Measurements from ENCODE around the gene ADAMTS2.
"Not testable (repeated sequence)": the region's sequence is repeated elsewhere in the genome, so short reads cannot be mapped to it uniquely, and the experiment has no call there.

ADAMTS2 gene

DNA sequence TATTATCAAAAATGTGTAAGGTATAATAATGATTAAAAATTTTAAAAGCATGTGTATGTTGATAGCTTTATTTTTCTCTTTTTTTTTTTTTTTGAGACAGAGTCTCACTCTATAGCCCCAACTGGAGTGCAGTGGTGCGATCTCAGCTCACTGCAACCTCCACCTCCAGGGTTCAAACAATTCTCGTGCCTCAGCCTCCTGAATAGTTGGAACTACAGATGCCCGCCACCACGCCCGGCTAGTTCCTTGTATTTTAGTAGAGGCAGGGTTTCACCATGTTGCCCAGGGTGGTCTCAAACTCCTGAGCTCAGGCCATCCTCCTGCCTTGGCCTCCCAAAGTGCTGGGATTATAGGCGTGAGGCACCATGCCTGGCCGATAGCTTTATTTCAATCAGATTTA is 20.9 kb downstream of the ADAMTS2 start:
- DNase-seq, result not testable (repeated sequence)

DNA sequence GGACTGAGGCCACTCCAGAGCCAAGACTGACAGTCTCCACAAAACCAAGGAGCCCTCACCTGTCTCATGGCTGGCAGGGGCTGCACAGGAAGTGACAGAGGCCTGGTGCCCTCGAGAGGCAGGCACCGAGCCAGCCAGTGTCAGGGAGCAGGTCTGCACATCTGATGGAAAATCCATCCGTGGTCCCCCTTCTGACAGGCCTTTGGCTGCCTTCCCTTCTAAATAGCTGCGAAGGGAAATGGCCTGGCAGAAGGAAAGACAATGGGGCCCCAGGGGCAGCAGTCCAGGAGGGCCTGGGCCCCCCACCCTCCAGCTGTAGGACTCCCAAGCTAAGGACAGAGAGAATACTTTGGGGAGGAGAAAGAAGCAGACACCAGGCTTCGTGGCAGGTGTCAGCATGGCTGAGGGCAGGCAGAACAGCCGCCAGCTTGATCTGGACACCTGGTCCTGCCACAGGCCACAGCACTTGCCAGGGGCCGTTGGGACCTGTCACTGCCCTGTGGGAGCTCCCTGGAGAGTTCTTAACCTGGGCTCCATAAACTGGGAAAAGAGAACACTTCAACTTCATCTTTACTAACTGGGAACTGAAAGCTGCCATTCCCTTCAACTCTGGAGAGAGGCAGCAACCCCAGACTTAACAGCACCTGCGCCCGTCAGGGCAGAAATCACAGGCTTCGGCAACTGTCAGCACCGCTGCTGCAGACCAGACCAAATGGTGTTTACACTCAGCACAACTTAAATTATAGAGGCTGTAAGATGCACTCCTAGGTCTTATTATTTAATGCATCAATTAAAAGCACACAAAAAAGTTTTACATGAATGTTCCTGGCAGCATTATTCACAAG is 22.0 kb downstream of the ADAMTS2 start:
- DNase-seq, result no peak

DNA sequence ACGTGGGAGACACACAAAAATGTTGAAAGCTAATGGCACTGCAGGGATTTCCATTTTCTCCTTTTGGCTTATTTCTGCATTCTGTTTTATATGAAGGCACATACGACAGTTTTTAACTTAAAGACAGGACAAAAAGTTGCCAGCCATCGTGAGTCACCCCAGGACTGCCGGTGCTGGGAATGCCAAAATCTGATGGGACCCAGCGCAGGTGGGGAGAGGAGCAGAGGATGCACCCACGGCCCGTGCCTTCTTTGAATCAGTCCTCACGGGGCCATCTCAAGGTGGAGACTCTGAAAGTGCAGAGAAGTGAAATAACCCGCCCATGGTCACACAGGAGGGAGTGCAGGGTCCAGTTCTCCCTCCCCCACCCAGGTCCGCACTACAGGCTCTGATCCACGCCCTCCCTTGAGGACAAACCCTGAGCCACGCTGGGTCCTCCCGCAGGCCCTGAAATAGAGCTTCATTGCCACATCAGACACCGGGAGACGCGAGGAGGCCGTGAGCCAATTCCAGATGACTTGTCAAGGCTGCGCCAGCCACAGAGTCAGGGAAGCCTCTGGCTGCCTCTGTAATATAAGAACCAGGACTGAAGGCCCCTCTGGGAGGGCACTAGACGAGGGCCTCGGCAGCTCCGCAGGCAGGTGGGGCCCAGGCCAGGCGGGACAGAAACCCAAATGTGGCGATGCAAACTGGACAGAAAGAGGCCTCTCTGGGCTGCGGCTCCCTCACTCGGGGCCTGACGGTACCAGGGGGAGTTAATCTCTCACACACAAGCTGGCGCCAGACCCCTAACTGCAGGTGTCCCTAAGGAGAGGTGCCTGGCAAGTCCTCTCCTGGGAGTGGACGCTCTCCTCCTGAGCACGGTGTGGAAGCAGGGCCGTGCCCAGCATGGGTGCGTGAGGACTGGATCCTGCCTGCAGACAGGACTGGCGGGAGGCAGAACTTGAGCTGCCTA is 22.9 kb downstream of the ADAMTS2 start:
- no peak for DNase-seq

DNA sequence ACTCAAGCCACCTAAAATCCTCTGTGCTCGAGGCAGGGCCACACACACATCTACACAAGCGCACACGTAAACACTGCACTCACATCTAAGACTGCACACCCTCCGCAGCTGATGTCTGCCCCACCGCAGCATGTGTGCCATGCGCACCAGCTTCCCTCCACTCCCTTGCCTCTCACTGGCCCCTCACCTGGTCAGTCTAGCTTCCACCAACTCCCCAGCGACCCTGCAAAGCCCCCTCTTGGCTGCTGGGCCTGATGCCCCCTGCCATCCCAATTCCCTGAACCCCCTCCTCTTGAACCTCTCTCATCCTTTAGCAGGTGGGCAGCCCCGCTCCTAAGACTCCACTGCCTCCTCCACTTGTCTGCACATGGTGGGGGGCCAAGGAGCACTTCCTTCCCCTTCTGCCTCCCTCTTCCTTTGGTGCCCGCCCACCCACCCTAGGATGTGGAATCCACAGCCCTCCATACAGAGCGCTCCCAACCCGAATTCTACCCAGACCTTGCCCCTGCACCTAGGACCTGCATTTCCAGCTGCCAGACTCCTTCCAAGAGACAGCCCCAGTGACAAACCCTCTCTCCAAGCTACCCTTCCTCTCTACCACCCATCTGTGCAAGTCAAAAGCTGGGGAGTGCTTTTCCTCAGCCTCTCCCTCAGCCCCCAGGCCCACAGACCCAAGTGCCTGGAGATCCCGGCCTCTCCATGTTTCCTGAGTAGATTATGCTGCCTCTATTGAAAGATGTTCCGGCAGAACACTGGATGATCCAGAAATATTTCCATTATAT is 23.9 kb downstream of the ADAMTS2 start:
- no peak for DNase-seq

DNA sequence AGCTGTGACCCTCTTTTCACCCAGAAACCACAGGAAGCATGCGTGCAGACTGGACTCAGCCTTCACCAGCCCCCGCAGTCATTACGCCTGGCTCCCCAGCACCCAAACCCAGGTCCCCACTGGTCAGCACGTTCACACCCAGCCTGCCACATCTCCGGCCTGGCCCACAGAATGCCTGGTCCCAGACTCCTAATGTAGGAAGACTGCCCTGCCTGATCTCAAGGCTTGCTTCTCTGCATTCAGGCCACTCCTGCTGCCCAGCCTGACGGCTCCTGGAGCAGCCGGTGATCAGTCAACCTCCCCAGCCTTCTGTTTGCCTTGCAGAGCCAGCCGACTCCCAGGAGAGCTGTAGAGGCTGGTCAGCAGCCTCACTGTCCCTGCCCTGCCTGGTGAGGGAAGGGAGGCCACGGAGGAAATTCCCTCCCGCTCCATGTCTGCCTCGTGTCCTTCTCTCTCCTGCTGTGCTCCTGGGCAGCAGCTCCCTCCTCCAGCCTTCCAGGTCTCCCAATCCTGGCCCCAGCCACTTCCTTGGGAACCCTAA is 25.4 kb downstream of the ADAMTS2 start:
- DNase-seq, result peak; percentile 49

DNA sequence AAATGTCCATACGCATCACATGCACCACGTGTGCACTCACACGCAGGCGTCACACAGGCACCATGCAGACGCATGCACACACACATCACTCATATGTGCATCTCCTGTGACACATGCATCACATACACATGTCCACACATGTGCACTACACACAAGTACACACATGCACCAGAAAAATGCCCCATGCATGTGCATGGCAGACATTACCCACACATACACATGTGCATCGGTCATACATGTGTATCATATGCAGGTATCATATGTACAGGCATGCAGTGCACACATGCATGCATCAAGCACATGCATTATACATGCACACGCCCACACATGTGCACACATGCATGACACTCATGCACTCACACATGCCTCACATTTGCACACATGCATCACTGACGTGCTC is 26.1 kb downstream of the ADAMTS2 start:
- DNase-seq, result no peak

DNA sequence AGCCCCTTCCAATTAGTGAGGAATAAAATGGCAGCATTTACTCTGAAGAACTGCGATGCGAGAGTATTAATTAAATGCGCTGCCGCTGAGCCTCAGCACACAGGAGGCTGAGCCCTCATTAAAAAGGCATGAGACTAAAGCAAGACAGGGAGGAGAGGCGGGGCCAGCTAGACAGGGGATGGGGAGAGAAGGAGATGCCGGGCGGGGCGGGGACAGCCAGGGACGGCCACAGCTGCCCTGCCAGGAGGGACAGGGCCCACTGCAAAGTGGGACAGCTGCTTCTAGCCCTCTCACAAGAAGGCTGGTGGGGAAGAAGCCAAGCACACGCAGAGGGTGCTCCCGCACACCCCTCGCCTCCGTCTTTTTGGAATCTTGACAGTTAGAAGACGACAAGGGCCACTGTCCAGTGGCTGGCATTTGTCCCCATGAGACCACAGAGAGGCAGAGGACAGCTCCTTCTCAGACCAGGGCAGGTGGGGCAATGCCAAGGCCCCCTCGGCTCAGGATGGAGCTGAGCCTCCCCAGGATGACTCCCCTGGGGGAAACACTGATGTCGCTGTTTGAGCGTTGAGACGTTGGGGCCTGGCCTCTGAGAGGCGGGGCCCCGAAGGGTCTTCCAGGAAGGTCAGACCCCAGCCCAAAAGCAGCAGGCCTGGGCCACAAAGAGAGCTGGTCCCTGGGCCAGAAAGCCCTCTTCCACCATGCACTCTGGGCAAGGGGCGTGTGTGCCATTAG is 26.9 kb downstream of the ADAMTS2 start:
- DNase-seq, result no peak

DNA sequence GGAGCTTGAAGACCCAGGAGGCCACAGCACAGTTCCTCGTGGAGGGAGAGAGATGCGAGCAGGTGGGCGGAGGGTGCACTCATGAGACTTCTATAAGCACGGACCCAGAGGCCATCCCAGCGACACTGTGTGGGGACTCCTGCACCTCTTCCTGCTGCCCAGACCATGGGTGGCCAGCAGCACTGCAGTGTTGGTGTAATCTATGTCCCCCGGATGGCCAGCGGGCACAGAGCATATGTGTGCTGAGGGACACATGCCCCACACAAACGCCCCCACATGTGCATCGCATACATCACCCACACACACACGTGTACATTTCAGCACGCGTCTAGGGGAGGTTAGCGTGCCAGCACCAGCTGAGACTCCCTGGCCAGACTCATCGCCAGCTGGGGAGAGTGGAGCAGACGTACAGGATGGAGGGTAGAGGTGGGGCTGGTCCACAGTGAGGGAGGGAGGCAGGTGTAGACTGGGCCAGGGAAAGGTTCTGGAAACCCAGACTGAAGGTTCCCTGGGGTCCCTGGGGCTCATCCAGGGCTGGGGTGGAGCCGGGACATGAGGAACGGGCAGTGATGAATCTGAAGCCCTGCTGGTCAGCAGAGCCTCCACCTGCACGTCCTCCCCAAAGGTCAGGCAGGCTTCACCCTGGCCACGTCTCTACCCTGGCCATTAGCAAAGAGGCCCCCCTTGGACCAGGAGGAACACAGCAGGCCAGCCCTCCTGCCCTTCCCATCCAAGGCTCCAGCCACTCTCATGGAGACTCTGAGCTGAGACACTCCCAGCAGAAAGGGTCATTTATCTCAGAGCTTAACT is 27.6 kb downstream of the ADAMTS2 start:
- DNase-seq, result no peak

DNA sequence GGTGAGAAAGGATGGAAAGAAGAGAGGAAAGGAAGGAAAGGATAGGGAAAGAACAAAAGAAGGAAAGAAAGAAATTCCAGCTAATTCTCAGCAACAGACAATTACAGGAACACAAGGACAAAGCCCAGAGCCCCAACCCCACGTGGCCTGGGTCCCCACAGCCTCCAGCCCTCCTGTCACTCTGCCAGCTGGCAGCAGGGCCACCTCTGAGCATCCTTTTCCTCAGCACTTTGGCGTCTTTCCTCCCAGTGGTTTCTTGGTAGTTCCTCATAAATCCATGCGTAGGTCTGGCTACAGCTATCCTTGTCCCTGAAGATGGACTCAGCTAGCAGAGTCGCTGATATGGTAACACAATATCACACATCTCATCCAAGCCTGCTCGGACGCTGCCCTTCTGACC is 28.3 kb downstream of the ADAMTS2 start:
- no peak for DNase-seq

DNA sequence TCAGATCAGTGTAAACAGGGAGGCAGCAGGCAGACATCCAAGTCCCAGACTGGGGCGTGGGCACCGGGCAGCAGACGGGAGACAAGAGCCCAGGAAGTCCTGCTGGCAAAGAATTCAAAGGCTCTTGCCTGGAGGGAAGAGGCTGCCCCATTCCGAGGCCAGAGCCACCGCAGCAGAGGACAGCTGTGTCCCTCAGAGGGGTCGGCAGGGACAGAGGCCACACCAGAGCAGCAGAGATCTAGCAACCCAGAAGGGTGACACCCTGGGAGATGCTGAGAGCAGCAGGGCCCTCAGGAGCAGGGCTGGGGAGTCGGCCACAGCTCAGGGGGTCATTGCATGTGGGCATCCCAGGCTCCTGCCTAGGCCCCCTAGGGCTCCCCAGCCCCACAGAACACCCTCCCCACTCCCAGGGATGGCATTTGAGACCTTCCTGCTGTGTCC is 29.1 kb downstream of the ADAMTS2 start:
- no peak for DNase-seq

DNA sequence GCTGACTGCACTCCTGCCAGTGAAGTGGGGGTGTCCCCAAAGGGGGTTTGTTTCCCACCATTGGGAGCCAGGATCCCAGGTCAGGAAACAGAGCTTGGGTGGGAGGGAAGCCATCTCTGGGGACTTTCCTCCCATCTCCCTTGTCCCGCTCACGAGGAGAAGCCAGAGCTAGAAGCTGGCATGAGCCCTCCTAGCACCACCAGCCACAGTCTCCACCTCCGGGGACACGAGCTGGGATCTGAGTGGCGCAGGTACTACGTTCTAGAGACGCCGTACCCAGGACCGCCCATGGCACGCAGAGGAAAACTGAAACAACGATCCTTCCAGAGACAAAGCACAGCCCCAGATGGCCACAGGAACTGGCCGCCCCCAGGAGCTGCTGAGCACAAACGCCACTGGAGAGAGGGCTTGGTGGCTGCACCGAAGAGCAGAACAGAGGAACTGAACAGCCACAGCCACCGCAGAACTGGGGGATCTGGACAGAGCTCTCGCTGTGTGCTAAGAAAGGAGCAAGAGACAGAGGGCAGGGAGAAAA is 29.8 kb downstream of the ADAMTS2 start:
- no peak for DNase-seq

DNA sequence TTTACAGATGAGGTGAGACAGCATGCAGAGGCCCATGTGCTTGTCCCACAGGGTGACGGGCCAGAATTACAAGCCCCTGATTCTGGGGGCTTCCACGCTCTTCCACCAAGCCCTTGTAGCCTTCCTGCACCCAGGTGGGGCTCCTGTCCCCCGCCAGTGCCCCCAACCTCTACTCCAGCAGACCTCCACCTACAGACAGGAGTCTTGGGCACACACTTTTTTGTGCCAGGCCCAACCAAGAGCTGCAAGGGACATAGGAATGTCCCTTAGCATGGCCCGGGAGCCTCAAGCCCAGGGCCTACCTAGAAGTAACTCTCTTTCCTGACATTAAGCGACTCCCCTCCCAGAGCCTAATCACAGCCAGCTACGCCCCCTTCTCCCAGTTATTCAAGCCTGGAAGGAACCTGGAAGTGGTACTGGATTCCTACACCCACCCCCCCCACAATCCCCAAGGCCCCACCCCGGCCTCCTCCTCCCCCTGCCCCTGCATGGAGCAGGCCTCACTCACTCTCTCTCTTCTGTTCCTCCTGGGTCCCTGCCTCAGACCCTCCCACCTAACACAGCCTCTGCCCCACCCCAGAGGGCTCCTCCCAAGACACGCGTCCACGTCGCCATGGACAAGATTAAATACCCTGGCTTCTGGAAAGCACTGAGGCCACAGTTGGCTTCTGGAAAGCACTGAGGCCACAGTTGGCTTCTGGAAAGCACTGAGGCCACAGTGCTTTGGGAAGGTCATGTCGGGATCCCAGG is 30.5 kb downstream of the ADAMTS2 start:
- peak; percentile 45 for DNase-seq

DNA sequence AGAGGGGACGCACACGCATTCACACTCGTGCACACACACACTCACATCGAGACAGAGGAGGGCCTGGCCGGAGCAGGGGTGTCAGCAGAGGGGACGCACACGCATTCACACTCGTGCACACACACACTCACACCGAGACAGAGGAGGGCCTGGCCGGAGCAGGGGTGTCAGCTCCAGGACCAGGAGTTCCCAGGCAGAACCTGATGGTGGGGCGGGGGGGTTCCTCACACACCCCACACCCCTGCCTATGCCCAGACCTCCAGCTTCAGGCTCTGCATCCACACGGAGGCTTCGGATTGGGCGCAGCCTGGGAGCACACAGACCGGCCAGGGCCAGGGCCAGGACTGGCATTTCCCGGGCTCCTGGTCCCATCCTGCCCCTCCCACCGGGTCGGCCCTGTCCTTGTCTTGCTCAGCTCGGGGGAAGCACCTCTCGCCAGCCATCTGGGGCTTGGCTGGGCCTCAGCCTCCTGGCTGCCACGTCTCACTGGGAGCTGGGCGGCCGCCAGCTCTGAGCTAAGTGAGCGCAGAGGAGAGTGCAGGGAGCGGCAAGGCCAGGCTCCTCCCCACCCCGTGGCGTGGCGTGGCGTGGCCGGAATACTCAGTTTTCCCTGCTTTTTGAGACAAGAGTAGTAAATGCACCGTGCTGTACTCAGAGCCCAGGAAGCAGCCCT is 31.3 kb downstream of the ADAMTS2 start:
- peak; percentile 92 for DNase-seq

DNA sequence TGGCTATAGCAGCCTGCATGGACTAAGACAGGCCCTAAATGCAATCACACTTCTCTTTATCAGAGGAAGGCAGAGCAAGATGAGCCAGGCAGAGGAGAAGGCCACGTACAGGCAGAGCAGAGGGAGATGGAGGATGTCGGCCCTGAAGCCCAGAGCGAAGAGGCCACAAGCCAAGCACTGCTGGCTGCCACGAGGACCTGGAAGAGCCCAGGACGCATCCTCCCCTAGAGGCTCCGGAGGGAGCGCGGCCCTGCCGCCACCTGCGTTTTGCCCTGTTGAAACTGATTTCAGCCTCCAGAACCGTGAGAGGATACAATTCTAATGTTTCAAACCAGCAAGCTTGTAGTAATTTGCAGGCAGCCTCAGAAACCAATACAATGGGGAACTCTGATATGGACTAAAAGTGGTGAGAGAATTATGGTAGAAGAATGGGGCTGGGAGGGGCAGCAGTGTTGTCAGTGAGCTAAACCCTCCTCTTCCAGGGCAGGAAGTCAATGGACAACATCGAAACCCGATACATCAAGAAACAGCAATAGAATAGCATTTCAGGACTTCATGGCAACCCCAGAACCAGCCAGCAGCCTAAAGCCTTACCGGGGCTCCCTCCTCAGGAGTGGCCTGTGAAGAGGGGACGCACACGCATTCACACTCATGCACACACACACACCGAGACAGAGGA is 32.6 kb downstream of the ADAMTS2 start:
- DNase-seq, result no peak

DNA sequence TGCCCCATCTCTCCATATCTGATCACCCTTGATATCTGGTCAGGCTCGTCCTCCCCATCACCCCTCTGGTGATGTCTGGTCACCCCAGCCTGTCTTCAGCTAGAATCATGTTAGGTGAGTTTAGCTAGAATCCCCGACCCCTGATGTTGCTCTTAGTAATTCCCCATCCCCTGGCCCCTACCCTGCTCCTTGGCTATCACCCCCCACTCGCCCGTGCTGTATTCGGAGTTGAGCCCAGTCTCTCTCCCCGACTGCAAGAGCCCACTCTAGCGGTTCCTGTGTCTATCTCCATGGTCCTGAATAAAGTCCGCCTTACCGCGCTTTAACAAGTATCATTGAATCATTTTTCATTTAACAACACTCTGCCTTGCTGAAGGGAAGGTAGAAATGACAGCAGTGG is 33.7 kb downstream of the ADAMTS2 start:
- no peak for DNase-seq

DNA sequence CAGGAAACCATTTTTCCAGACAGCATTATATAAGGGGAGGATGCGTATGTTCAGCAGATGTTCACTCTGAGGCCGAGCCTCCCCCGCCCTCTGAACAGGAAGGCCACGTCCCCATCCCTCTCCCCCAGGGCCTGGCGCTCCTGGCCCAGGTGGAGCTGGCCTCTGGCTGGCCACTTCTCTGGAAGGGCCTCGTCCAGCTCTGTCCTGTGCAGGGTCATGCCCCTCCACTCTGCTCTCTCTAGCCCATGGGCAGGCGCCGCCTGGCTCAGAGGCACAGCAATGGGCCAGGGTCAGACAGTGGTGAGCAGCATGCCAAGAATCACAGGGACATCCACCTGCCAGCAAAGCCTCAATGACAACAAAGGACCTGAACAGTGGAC is 34.2 kb downstream of the ADAMTS2 start:
- DNase-seq, result no peak

DNA sequence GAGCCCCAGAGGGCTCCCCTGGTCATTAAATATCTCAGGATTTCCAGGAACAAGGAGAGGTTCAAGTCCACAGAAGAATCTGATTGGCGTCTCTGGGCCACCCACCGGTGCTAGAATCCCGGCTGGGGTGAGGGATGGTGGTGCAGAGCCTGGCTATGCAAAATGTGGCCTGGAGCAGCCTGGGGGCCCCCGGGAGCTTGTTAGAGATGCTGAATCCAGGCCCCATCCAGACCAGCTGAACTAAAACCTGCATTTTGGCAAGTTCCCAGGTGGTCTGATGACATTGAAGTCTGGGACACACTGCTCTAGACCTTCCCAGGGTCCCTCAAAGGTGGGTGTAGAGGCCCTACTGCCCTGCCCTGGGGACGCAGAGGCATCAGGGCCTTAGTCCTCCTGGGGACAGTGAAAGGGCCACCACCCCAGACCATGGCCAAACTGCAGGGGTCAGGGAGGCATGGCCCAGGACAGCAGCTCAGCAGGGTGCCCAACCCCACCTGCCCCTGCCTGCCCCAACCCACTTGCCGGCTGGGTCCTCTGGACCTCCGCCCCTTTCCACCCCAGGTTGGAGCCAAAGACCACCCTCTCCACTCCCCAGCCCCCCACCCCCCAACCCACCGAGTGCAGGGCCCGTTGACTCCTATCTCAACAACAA is 34.7 kb downstream of the ADAMTS2 start:
- no peak for DNase-seq

DNA sequence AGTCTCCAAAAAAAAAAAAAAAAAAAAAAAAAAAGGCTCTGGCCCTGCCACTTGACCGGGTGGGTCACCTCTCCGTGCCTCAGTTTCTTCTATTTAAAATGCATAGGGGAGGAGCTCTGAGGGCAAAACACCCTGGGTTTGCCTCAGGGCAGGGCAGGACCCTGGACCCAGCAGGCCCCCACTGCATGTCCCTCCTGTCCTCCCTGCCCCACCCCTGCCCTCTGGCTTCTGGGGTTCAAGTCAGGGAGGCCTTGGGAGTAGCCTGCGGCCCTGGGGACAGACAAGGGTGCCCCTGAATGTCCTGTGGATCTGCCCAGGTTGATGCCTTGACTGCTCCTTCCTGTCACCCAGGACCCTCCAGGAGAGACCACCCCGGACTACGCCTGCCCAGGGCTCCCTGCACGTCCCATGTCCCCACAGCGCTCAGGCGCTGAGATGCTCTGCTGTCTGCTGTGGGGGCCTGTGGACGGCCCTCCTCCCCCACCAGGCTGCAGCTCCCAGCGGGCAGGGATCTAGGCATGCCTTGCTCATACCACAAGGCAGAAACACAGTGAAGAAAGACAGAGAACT is 35.4 kb downstream of the ADAMTS2 start:
- no peak for DNase-seq
